IgD-negative memory B cell (primary cell): ENCODE measurements around the gene FXYD6. TPM values are rescaled to one million over a fixed set of nuclear protein-coding genes. Genes with fewer than 3 reads are reported as not detected.
"Not testable (repeated sequence)": the region's sequence is repeated elsewhere in the genome, so short reads cannot be mapped to it uniquely, and the experiment has no call there.

ENCODE experiments used
- H3K27ac Mint-ChIP-seq, 3 donors: one replicate each; pipeline ENCODE4 v1.8.0; 2020 to 2022; ENCODE audit warnings: mild to moderate bottlenecking in 3 of 3, mixed read lengths in 3 of 3, moderate library complexity in 1 of 3
- H3K27me3 Mint-ChIP-seq: one replicate; pipeline ENCODE4 v1.8.0; 2021; ENCODE audit warnings: mixed read lengths
- H3K36me3 Mint-ChIP-seq: one replicate; pipeline ENCODE4 v1.8.0; 2020; ENCODE audit warnings: mild to moderate bottlenecking, mixed read lengths
- H3K4me1 Mint-ChIP-seq, 3 donors: one replicate each; pipeline ENCODE4 v1.8.0; 2020 to 2022; ENCODE audit warnings: mixed read lengths in 3 of 3, mild to moderate bottlenecking in 1 of 3
- H3K4me3 Mint-ChIP-seq, 4 donors: one replicate each; pipeline ENCODE4 v1.8.0; 2020 to 2022; ENCODE audit warnings: mild to moderate bottlenecking in 4 of 4, mixed read lengths in 4 of 4, moderate library complexity in 3 of 4
- H3K9me3 Mint-ChIP-seq, 3 donors: one replicate each; pipeline ENCODE4 v1.8.0; 2020 to 2021; ENCODE audit warnings: mixed read lengths in 3 of 3, mild to moderate bottlenecking in 1 of 3
- polyA plus RNA-seq: library from polyadenylated mRNA; unstranded; fragments of 300-500 nt; fragmentation: Illumina TruSeq; gene quantifications from one replicate; pipeline ENCODE4 v1.2.3, GENCODE V29; 2021

FXYD6 gene
- polyA plus RNA-seq, 1 donor from 2014 or later = not detected

DNA sequence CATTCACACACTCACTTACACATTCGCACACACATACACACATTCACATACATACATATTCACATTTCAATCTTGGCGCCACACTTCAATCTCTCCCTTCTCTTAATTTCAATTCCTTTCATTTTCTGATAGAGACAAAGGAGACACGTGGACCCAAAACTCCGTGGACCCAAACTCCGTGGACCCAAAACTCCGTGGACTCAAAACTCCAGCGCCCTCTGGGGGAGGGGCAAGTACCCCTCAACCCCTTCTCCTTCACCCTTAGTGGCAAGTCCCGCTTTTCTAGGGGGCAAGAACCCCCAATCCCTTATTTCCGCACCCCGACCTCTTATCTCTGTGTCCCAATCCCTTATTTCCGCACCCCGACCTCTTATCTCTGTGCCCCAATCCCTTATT is 66.4 kb downstream of the FXYD6 start:
- H3K9me3 Mint-ChIP-seq, H3K36me3 Mint-ChIP-seq: not testable (repeated sequence)
- H3K27ac Mint-ChIP-seq = peak overlapping the region in 1 of 3 donors; percentile 19

DNA sequence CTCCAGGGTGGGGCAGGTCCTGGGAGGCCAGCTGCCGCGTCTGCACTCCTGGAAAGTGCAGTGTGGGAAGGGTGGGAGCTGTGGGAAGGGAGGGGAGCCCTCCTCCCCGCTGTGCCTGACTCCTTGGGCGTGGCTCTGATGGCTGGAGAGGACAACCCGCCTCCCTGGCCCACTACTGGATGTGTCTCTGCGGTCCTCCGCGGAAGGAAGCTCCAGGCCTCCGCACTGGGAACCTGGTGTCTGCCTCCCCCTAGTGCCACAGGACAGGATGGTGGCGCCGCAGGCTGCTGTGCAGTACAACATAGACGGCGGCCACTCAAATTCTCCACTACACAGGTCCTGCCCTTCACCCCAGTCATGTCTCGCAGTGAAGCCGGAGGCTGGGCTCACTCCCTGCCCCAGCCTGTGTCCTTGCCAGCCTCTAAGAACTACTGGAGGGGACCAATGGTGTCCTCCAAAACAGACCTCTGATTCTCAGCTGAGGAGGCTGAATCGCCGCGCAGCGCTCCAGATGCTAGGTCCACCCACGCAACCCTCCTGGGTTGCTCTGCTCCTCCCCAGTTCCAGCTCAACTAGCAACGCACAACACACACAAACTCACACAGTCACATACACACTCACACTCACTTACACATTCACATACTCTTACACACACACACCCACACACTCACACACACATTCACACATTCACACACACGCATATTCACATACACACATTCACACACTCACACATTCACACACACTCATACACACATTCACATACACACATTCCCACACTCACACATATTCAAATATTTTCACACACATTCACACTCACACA is 67.0 kb downstream of the FXYD6 start:
- peak overlapping the region in 2 of 3 donors; percentile 0 to 19 for H3K27ac Mint-ChIP-seq
- H3K9me3 Mint-ChIP-seq = no peaks in the 10 kb centered on the region
- H3K4me3 Mint-ChIP-seq = no peak overlapping the region
- H3K36me3 Mint-ChIP-seq = no peaks in the 10 kb centered on the region
- H3K27me3 Mint-ChIP-seq = no peaks in the 10 kb centered on the region
- peaks cover 2 to 10% (median 5%) of the 10 kb centered on the region in 3 donors for H3K4me1 Mint-ChIP-seq

More for the DNA sequence above, 66.4 kb downstream of the FXYD6 start:
- not testable (repeated sequence) for H3K4me3 Mint-ChIP-seq, H3K27me3 Mint-ChIP-seq
- peaks cover 8 to 16% (median 11%) of the 10 kb centered on the region in 3 donors for H3K4me1 Mint-ChIP-seq

DNA sequence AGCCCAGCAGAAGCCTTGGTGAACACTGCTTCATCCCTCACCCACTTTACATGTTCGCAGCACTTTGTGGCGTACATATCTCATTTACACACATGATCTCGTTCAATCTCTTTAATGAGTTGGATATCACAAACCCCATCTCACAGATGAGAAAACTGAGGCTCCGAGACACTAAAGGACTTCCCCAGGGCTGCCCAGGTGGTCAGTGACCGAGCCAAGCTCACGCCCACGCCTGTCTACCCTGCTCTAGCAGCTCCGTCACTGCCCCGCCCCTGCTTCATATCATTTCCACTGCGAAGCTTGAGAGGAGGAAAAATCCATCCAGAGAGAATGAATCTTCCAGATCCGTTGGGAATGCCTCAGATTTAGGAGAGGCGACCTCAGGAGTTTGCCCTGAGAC is 67.7 kb downstream of the FXYD6 start:
- no peak overlapping the region for H3K4me3 Mint-ChIP-seq
- peaks cover 0 to 6% (median 3%) of the 10 kb centered on the region in 3 donors for H3K4me1 Mint-ChIP-seq
- H3K27me3 Mint-ChIP-seq = no peaks in the 10 kb centered on the region
- H3K9me3 Mint-ChIP-seq = no peaks in the 10 kb centered on the region
- no peaks in the 10 kb centered on the region for H3K36me3 Mint-ChIP-seq
- no peak overlapping the region for H3K27ac Mint-ChIP-seq

DNA sequence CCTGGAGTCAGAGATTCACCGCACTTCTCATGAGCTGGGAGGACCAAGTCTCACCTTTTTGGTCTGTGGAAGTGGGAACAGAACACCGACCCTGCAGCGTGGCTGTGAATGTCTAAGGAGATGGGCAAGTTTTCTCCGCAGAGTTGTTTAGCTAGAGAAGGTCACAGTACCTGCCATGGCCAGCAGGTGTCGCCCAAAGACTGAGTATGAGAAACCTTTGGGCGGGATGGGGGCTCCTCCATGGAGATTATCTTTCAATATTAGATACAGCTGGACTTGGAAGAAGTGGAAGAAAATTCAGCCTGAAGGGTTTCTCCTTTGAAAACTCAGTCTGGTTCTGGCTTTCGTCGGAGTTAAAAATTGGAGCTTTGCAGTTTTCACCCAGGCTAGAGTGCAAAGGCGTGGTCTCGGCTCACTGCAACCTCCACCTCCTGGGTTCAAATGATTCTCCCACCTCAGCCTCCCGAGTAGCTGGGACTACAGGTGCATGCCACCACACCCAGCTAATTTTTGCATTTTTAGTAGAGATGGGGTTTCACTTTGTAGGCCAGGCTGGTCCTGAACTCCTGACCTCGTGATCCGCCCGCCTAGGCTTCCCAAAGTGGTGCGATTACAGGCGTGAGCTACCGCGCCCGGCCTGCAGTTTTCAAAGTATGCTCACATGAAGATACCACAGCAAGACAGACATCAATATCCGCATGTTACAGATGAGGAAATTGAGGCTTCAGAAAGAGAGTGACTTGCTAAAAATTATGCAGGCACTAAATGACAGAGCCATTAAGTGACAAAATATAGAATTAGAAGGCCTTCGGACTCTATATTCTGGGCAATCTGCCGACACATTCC is 68.8 kb downstream of the FXYD6 start:
- H3K27me3 Mint-ChIP-seq = no peaks in the 10 kb centered on the region
- H3K36me3 Mint-ChIP-seq = no peaks in the 10 kb centered on the region
- no peak overlapping the region for H3K4me3 Mint-ChIP-seq
- no peaks in the 10 kb centered on the region for H3K9me3 Mint-ChIP-seq
- peak overlapping the region in 1 of 3 donors; percentile 35 for H3K27ac Mint-ChIP-seq
- H3K4me1 Mint-ChIP-seq = peaks cover 0 to 6% (median 3%) of the 10 kb centered on the region in 3 donors

DNA sequence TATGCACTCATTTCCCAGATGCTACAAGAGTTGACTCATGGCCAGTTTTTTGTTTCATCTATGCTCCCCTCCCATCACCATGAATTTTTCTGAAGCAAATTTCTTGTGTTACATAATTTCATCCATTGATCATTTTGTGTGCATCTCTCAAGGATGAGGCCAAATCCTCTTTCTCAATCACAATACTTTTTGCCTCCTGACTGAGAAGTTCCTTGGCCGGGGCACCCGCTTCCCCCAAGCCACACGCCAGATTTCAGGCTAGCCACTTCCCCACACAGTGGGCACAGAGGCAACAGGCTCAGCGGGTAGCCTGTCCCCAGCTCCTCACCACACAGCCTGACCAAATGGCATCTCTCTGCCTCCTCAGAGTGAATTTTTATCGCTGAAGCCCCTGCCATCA is 69.6 kb downstream of the FXYD6 start:
- Mint-ChIP-seq H3K9me3 (no peaks in the 10 kb centered on the region), H3K4me3 (no peak overlapping the region), H3K4me1 (peaks cover 0 to 6% (median 3%) of the 10 kb centered on the region in 3 donors), H3K27me3 (no peaks in the 10 kb centered on the region), H3K27ac (no peak overlapping the region), H3K36me3 (no peaks in the 10 kb centered on the region)

DNA sequence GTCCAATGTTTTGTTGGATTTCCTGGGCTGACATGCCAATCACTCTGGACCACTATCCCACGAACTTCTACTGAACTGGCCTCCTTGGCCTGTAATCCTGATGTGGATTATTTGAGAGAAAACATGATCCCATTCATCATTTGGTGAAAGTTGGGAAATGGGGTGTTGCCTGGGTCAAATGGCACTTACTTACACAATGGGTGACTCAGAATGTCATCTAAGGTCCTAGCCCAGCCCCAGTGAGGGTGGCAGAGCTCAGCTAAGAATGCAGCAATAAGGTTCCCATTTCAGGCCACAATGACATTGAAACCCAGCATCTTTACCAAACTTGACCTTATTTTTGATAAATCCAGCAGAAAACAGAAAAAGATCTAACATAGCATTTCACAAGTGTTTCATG is 71.4 kb downstream of the FXYD6 start:
- Mint-ChIP-seq H3K4me3 (no peak overlapping the region), H3K27me3 (peaks cover under 1% of the 10 kb centered on the region), H3K9me3 (no peaks in the 10 kb centered on the region)

DNA sequence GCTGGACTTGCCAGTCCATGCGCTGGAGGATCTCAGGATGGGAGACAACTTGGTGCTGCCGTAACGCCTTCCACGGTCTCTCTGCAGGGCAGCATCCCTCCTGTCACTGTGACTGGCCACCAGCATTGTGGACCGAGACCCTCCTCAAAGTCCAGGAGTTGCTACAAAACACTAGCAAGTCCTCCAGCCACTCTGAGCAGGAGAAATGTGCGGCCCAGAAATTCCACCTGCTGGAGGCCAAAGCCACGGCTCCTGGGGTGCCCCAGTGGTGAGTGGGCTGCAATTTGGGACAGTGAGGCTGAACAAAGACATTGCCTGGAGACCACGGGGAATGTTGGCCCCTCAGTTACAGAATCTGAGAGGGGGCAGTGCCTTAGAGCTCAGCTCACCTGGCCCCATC is 72.6 kb downstream of the FXYD6 start:
- Mint-ChIP-seq H3K4me3 (no peak overlapping the region), H3K4me1 (peaks cover 0 to 3% (median 3%) of the 10 kb centered on the region in 3 donors), H3K27ac (no peak overlapping the region), H3K36me3 (no peaks in the 10 kb centered on the region), H3K9me3 (no peaks in the 10 kb centered on the region), H3K27me3 (peaks cover 6% of the 10 kb centered on the region)

More for the DNA sequence above, 71.4 kb downstream of the FXYD6 start:
- H3K4me1 Mint-ChIP-seq = peaks cover 0 to 6% (median 3%) of the 10 kb centered on the region in 3 donors
- H3K27ac Mint-ChIP-seq = no peak overlapping the region
- H3K36me3 Mint-ChIP-seq = no peaks in the 10 kb centered on the region

DNA sequence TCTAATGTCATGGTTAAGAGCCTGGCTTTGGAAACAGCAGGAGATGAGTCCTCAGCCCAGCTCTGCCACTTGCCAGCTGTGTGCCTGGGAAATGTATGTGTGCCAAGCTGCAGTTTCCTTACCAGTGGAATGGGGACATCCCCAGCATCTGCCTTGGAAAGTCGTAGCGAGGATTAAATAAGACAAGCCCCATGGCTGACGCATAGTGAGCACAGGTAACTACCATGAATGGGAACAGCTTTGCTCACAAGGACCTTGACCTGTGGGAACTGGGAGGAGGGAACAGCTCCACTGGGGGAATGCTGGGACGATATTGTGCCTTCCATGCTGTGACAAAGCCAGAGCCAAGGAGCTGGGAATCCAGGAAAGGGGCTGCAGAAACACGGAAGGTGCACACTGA is 76.8 kb downstream of the FXYD6 start:
- Mint-ChIP-seq H3K9me3 (no peaks in the 10 kb centered on the region), H3K27me3 (peaks cover 31% of the 10 kb centered on the region), H3K4me3 (no peak overlapping the region), H3K27ac (peak overlapping the region in 1 of 3 donors; percentile 24), H3K4me1 (peaks cover 3 to 9% (median 5%) of the 10 kb centered on the region in 3 donors), H3K36me3 (no peaks in the 10 kb centered on the region)

DNA sequence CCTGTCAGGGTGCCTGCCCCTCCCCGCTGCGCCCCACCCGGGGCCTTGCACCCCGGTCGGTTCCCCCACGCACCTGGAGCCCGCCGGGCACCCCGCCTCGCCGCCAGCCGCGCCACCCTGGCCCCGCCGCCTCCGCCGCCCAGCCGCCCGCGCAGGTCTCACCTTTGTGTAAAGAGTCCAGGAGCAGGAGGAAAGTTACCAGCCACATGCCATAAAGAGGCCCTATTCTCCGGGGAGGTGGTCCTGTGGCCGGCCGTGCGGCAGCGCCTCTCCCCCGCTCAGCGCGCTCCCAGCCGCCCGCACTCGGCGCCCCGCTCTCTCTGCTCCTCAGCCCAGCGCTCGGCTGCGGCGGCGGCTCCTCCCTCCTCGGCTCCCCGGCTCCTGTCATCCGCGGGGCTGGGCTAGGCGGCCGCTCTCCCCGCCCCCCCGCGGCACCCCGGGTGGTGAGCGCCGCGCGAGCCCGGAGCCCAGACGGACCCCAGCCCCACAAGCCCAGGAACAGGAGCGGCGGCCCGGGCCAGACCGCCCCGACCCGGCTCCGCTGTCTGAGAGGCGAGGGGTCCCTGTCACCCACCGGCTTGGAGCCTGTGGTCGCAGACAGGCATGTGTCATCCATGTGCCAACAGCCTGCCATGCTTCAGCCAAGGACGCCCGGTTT is 79.5 kb downstream of the FXYD6 start, which contains the start of gene DSCAML1:
DSCAML1 (minus strand) TSS at position 345 of the 658 bp plus-strand sequence; CDS start at position 208, 137 bp downstream.
- Mint-ChIP-seq H3K4me1 (peaks cover 5 to 9% (median 6%) of the 10 kb centered on the region in 3 donors), H3K9me3 (no peaks in the 10 kb centered on the region), H3K27ac (no peak within 1 kb of the TSS), H3K36me3 (no peaks in the 10 kb centered on the region), H3K4me3 (peak within 1 kb of the TSS in 2 of 4 donors; percentile 37 to 74), H3K27me3 (peaks cover 50% of the 10 kb centered on the region)

DNA sequence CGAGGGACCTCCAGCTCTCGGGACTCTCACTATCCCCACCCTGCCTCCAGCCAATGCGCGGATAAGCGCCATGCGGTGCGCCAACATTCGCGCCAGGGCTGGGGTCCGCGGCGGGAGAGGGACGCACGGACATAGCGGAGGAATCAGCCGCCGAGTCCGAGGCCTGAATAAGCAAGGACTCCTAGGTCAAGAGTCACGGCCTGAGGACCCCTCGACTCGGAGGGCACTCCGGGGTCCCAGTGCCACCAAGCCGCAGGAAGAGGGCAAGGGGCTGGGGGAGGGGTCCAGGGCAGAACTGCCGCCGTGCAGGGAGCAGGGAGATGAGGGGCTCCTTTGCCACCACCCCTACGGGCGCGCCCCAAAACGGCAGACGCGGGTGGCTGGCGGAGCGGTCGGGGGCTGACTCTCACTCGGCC is 80.0 kb downstream of the FXYD6 start:
- Mint-ChIP-seq H3K27ac (no peak overlapping the region), H3K36me3 (no peaks in the 10 kb centered on the region), H3K27me3 (peaks cover 53% of the 10 kb centered on the region), H3K9me3 (no peaks in the 10 kb centered on the region), H3K4me1 (peaks cover 5 to 9% (median 6%) of the 10 kb centered on the region in 3 donors), H3K4me3 (peak overlapping the region in 1 of 4 donors; percentile 74)

DNA sequence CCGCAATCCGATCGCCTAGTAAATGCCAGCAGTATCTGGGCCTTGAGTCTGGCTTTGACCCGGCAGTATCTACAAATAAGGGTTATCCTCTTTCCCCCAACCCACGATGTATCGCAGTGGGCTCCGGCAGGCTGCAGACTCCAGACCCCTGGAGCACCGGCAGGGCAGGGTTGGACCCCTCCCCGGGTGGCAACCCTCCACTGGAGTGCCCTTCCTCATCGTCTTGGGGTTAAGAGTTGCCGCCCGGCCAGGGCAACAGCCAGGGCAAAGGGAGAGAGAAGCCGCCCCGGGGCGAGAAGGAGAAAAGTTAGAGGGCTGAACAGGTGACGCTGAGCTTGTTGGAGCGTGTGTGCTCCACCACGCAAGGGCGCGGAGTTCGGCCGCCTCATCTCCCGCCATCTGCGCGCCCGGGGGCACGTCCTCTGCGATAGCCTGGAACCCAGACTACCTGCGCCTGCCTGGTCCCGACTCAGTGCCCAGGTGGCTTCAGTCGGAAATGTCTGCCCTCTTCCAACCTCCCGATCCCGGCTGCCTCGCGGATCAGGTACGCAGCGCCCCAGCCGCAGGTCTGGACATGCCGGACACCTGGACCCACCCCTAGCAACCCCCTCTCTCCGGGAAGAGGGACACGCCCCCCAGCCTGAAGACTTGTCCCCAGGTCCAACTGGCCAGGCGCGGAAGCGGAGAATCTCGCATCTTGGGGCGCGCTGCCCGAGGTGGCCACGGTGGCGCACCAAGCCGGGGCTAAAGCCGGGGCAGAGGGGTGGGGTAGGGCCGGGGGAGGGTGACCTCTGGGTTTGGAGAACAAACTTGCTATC is 80.6 kb downstream of the FXYD6 start:
- Mint-ChIP-seq H3K9me3 (no peaks in the 10 kb centered on the region), H3K4me1 (peaks cover 5 to 9% (median 6%) of the 10 kb centered on the region in 3 donors), H3K36me3 (no peaks in the 10 kb centered on the region), H3K4me3 (peak overlapping the region in 2 of 4 donors; percentile 41 to 74), H3K27ac (no peak overlapping the region), H3K27me3 (peaks cover 53% of the 10 kb centered on the region)

DNA sequence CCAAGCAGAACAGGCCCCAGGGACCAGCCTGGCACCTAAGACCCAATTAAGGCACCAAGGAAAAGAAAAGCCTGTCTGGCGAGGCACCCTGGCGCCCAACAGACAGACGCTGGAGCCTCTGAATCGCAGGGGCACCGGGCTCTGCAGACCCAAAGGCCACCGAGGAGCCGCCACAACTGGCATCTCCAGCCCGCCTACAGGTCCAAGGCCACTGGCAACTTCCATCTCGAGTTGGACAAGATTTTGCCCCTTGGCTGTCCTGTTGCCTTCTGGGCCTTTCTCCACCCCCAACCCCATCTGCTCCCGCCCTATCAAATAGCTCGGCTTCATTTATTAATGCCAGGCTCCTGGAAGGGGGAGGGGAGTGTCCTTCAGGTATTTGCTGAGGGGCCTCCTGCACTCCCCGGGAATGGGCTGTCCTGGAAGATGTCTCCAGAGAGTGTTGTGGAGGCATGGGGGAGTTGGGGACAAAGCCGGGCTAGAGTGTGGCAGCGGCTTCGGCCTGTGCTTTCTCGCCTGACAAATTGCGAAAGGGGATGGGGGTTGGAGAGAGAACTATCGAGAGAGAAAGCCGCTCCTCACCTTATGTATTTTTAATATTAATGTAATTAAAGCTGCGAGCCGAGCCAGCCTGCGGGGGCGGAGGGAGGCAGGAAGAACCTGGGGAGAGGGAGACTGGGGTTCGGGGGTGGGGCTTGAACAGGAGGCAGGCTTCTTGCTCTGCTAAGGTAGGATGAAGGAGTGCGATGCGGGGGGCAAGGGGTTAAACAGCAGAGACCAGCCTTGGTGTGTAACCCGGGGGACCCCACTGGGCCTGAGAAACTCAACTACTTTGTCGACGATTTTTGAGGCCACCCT is 81.5 kb downstream of the FXYD6 start:
- no peak overlapping the region for H3K27ac Mint-ChIP-seq
- peak overlapping the region in 2 of 4 donors; percentile 41 to 66 for H3K4me3 Mint-ChIP-seq
- peaks cover 5 to 9% (median 6%) of the 10 kb centered on the region in 3 donors for H3K4me1 Mint-ChIP-seq
- no peaks in the 10 kb centered on the region for H3K36me3 Mint-ChIP-seq
- no peaks in the 10 kb centered on the region for H3K9me3 Mint-ChIP-seq
- peaks cover 52% of the 10 kb centered on the region for H3K27me3 Mint-ChIP-seq

DNA sequence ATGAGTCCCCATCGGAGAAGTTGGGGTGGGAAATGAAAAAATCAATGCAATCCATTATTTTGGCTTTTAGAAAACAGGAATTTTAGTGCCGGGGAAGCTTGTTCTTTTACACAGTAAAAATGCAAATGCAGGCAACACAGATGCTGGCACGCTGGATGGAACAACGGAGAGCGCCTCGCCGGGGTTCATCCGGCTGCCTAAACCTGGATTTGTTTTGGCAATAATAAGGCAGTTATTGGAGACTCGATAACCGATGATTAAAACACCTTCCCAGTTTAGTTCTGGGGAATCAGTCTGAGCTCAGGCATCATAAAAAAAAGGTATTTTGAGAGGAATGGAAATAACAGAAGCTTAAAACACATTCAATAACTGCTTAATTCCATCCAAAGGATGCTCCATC is 82.3 kb downstream of the FXYD6 start:
- peak overlapping the region in 1 of 3 donors; percentile 10 for H3K27ac Mint-ChIP-seq
- no peaks in the 10 kb centered on the region for H3K36me3 Mint-ChIP-seq
- H3K9me3 Mint-ChIP-seq = no peaks in the 10 kb centered on the region
- H3K27me3 Mint-ChIP-seq = peaks cover 48% of the 10 kb centered on the region
- no peak overlapping the region for H3K4me3 Mint-ChIP-seq
- peaks cover 5 to 9% (median 6%) of the 10 kb centered on the region in 3 donors for H3K4me1 Mint-ChIP-seq
